HG03571 (cell line): ENCODE results near the gene SGF29.
"Not testable (repeated sequence)": the region's sequence is repeated elsewhere in the genome, so short reads cannot be mapped to it uniquely, and the experiment has no call there.

Experiments used
- ATAC-seq: cut with Tn5 transposase; IDR thresholded peaks from one replicate; pipeline ENCODE4 v1.9.1; 2021; ENCODE audit not compliant: unreplicated experiment

Gene SGF29

GRCh38 chr16:28532940-28533647 is 20.6 kb upstream of the SGF29 start:
- ATAC-seq, result no peak

GRCh38 chr16:28534542-28535373 is 19.0 kb upstream of the SGF29 start:
- no peak for ATAC-seq

DNA sequence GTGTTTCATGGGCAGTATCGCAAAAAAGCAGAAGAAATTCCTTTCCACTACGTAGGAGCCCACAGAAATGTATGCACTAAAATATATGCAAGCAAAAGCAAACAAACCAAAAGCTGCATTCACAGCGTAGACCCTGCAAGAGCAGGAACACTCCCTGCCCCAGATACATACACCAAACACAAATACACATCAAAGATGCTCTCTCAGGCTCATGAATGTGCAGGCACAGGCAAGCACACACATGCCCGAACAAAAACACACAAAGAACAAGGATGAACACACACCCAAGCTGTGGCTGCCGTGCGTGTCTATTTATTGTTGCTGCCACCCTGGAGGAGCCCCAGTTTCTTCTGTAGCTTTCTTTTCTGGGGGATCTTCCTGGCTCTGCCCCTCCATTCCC is 16.6 kb upstream of the SGF29 start:
- no peak for ATAC-seq

- no peak for ATAC-seq
Measured at GRCh38 chr16:28537964-28538732, 15.6 kb upstream of the SGF29 start.

- ATAC-seq, result no peak
Measured at GRCh38 chr16:28538733-28539596, 14.8 kb upstream of the SGF29 start, which contains the start of gene NUPR1. Gene NUPR1, minus strand, starts transcription at chr16:28538974. Its CDS starts 67 bp downstream, at chr16:28538907.

GRCh38 chr16:28540346-28540745 is 13.4 kb upstream of the SGF29 start:
- ATAC-seq, result no peak

DNA sequence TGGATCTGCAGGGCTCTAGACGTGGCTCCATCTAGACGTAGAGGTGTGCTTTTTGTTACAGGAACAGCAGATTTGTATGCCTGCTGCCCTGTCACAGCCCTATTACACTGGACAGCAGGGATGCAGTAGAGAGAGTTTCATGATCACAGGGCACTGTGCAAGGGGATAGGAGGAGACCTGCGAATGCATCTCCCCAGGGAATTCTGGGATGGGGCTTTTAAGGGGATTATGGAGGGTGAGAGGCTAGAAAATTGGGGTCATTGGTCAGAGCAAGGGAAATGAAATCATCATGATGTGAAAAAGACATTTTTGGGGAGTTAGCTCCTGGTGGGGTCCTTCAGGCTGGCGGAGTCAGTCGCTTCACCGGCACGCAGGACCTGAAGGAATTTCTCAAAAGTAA is 11.1 kb upstream of the SGF29 start:
- no peak for ATAC-seq

DNA sequence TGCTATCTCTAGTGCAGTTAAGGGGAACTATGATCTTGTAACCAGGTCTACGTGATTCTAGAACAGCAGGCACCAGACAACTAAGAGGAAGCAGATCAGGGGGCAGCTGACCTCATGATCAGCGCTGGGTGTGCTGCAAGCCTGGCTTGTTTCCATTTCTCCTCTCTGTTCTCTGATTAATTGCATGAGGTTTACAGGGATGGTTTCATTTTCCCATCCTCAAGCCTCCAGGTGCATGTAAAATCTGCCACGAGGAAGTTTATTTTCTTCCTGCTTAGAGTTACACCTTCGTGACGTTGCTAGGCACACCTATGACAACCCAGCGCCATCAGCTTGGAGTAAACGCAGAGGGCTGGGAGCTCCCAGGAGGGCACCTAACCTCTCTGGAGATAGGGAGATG is 10.6 kb upstream of the SGF29 start:
- no peak for ATAC-seq

- no peak for ATAC-seq
Measured at GRCh38 chr16:28544998-28545397, 8.7 kb upstream of the SGF29 start.

DNA sequence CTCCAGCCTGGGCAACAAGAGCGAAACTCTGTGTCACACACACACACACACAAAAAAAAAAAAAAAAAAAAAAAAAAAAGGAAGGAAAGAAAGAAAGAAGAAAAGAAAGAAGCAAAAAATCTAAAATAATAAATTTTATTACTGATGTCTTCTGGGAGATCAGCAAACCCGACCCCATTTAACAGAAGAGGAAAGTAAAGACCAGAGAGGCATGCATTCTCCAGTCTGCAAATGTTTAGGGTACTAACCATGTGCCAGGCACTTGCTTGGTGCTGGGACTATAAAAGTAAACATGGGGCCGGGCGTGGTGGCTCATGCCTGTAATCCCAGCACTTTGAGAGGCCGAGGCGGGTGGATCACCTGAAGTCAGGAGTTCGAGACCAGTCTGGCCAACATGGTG is 7.8 kb upstream of the SGF29 start:
- not testable (repeated sequence) for ATAC-seq

- no peak for ATAC-seq
Measured at GRCh38 chr16:28546626-28547025, 7.1 kb upstream of the SGF29 start.

DNA sequence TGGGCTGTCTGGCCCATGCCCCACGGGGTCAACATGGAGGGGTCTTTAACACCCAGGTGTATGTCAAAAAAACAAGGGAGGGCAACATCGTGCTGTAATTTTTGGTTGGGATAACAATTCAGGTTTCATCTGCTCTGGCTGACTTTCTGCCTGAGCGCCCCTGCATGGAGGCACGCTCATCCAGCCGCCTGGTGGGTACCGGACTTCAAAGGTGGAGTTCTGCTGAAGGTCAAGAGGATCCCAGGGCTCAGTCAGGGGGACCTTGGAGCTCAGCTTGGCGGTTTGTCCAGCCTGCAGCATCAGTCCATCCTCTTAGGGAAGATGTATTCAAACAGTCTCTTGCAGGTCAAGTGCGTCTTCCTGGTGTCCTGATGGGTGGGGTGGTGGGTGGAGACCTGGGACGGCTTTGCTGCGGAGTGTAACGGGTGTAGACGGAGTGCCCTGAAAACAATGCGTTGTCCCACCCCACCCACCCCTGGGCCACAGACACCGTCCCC is 5.4 kb upstream of the SGF29 start:
- ATAC-seq, result no peak

DNA sequence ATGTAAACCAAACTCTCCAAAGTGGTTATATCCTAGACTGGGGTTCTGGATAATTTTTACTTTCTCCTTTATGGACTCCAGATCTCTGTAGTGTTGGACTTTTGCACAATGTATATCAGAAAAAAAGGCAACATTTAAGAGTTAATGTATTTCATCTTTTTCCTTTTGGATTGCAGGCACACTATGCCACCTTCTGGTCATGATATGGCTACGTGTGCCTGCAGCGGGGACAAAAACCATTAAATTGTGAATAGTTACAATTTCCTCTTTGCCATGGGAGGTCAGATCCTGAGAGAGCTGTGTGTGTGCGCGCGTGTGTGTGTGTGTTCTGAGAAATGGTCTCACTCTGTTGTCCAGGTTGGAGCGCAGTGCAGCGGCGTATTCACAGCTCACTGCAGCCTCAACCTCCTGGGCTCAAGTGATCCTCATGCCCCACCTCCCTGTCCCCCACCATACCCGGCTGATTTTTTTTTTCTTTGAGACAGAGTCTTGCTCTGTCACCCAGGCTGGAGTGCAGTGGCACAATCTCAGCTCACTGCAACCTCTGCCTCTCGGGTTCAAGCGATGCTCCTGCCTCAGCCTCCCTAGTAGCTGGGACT is 4.3 kb upstream of the SGF29 start:
- no peak for ATAC-seq

DNA sequence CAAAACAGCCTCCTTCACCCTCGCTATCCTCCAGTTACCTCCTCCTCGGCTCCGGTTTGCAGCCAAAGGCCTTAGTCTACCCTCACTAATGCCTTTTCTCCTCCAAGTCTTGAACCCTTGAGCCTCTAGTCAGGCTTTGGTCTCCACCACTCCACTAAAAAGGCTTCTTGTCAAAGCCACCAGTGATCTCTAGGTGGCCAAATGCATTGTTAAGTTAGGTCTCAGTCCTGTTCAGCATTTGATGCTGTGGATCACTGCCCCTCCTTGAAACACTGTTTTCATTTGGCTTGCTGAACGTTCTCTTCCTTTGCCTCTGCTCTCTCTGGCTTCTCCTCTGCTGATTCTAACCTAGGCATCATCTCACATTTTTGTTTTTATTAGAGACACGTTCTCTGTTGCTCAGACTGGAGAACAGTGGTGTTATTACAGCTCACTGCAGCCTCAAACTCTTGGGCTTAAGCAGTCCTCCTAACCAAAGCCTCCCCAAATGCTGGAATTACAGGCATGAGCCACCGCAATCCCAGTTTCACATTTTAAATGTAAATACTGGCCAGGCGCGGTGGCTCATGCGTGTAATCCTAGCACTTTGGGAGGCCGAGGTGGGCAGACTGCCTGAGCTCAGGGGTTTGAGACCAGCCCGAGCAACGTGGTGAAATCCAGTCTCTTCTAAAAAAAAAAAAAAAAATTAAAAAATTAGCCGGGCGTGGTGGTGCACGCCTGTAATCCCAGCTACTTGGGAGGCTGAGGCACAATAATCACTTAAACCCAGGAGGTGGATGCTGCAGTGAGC is 1.1 kb downstream of the SGF29 start:
- ATAC-seq, result no peak

- no peak for ATAC-seq
Measured at GRCh38 chr16:28555561-28555960, 1.8 kb downstream of the SGF29 start.

- ATAC-seq, result no peak
Measured at GRCh38 chr16:28556914-28557320, 3.2 kb downstream of the SGF29 start.

GRCh38 chr16:28558456-28558855 is 4.7 kb downstream of the SGF29 start:
- ATAC-seq, result no peak

GRCh38 chr16:28561557-28562187 is 8.0 kb downstream of the SGF29 start:
- no peak for ATAC-seq

DNA sequence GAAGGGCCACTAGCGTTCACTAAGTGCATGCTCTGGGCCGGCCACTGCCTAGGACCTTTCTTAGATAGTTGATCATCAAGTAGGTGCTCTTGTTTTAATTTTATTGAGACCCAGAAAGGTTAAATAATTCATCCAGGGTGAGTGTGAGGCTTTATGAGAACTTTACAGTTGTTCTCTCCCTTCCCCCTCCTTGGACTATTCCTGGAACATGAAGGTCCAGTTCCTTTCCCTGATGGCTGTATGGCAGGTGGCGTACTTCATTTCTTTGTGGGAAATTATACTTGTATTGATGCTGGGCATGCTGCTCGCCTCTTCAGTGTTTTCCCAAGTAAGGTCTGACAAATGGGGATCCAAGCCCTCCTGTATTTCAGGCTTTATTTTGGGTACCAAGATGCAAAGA is 8.5 kb downstream of the SGF29 start:
- ATAC-seq, result no peak
